ENCODE measurements around the gene CCDC142. TPM values are rescaled to one million over a fixed set of nuclear protein-coding genes. Genes with fewer than 3 reads are reported as not detected.

Gene CCDC142
- total and polyA plus RNA-seq, 9 of the 15 experiments (the other 6 are each of a cell fraction or from before 2014, with no cell fraction given), result 0.55 to 11.7 (median 7.2) TPM

DNA sequence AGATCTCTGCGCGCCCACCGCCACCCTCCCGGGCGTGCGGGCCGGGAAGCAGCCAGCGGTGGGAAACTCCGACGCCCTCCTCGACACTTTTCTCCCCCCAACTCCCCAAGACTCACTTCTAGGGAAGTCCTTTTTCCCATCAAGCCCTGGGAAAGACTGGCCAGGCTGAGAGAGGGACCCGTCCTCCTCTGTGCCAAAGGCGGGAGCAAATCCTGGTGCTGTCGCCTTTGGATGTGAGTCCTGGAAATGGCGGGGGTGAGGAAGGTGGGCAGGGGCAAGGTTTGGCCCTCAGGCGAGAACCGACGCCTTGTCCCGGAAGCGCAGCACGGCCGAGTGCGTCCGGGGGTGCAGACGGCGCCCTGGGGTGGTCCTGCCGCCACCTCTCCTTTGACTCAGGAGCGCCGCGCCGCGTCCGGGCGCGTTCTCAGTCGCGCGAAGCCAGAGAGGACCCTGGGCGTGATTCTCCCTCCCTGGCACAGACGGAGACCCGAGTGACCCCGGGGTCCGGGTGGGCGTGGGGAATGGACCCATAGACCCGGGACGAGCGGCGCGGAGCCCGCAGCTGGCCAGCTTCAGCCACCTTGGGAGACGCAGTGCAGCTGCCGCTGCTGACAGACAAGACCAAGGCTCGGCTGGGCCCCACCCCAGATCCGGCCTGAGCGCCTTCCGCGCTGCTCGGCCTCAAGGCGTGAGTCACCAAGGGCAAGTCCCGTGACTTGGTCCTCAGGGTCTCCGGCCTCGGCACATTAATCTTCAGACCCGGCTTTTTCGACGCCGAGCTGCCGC is 20.1 kb upstream of the CCDC142 start (continued):
- TF ChIP-seq MXD1 (CRISPR knock-in tag; IDR thresholded peaks at IDR 0.05; ENCODE audit: borderline replicate concordance, poor library complexity, severe bottlenecking) (no peak), FOSL1 (tag; conservative IDR thresholded peaks at IDR 0.05) (peak; percentile 98), ZNF717 (CRISPR knock-in tag; IDR thresholded peaks at IDR 0.05) (no peak), HDGF (IDR thresholded peaks at IDR 0.05) (no peak), NR2C1 (IDR thresholded peaks at IDR 0.05) (no peak), NR2C1 (tag; IDR thresholded peaks at IDR 0.05) (0 out of 2 replicates have a peak, but pooled peaks have one; percentile 27), PCBP2 (IDR thresholded peaks at IDR 0.05; ENCODE audit: low read depth, low read length, poor library complexity, severe bottlenecking) (no peak), KAT8 (IDR thresholded peaks at IDR 0.05; ENCODE audit: low read depth) (no peak), POLR2AphosphoS5 (IDR thresholded peaks at IDR 0.05; ENCODE audit: control insufficient read depth, insufficient read depth, low read depth, low read length) (peak; percentile 48; the same call in 1 of the 2 replicates), PPARD (CRISPR knock-in tag; IDR thresholded peaks at IDR 0.05) (no peak), MYC (IDR thresholded peaks at IDR 0.05; ENCODE audit: low read depth, low read length) (peak; percentile 66), MYC (CRISPR knock-in tag; IDR thresholded peaks at IDR 0.05; ENCODE audit: borderline replicate concordance, low read depth) (no peak; the same call in 1 of the 2 replicates), CTBP1 (IDR thresholded peaks at IDR 0.05; ENCODE audit: borderline replicate concordance) (peak; percentile 79), CSDE1 (IDR thresholded peaks at IDR 0.05) (no peak), SMARCB1 (IDR thresholded peaks at IDR 0.05; ENCODE audit: insufficient read length, low read depth) (no peak), HDAC6 (IDR thresholded peaks at IDR 0.05; ENCODE audit: low read depth, low read length) (no peak), PML (IDR thresholded peaks at IDR 0.05; ENCODE audit: low read length) (peak; percentile 60; the same call in 1 of the 2 replicates), ZFP1 (CRISPR knock-in tag; IDR thresholded peaks at IDR 0.05) (no peak), CCAR2 (IDR thresholded peaks at IDR 0.05; ENCODE audit: low read depth, low read length) (no peak), HOXB6 (CRISPR knock-in tag; IDR thresholded peaks at IDR 0.05; ENCODE audit: borderline replicate concordance) (no peak), ZNF764 (CRISPR knock-in tag; IDR thresholded peaks at IDR 0.05; ENCODE audit: low read depth) (no peak), ZNF778 (CRISPR knock-in tag; IDR thresholded peaks at IDR 0.05) (no peak), ZNF133 (CRISPR knock-in tag; IDR thresholded peaks at IDR 0.05) (no peak), EP400 (IDR thresholded peaks at IDR 0.05) (peak; percentile 78)
- TF ChIP-seq, protein P1, sequence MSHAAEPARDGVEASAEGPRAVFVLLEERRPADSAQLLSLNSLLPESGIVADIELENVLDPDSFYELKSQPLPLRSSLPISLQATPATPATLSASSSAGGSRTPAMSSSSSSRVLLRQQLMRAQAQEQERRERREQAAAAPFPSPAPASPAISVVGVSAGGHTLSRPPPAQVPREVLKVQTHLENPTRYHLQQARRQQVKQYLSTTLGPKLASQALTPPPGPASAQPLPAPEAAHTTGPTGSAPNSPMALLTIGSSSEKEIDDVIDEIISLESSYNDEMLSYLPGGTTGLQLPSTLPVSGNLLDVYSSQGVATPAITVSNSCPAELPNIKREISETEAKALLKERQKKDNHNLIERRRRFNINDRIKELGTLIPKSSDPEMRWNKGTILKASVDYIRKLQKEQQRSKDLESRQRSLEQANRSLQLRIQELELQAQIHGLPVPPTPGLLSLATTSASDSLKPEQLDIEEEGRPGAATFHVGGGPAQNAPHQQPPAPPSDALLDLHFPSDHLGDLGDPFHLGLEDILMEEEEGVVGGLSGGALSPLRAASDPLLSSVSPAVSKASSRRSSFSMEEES (CRISPR knock-in tag; IDR thresholded peaks at IDR 0.05), result peak; percentile 92
- TF ChIP-seq, protein P2, sequence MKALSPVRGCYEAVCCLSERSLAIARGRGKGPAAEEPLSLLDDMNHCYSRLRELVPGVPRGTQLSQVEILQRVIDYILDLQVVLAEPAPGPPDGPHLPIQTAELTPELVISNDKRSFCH (CRISPR knock-in tag; IDR thresholded peaks at IDR 0.05), result no peak
- TF ChIP-seq, protein P2 (tag; IDR thresholded peaks at IDR 0.05), result no peak; the same call in 1 of the 2 replicates

Measured in K562 (cell line).